HG03342 (cell line): ENCODE data around the gene ADO.

Experiments
- ATAC-seq: cut with Tn5 transposase; IDR thresholded peaks from one replicate; pipeline ENCODE4 v1.9.1; 2021; ENCODE audit warnings: mild to moderate bottlenecking, moderate library complexity; ENCODE audit not compliant: unreplicated experiment

Gene ADO

DNA sequence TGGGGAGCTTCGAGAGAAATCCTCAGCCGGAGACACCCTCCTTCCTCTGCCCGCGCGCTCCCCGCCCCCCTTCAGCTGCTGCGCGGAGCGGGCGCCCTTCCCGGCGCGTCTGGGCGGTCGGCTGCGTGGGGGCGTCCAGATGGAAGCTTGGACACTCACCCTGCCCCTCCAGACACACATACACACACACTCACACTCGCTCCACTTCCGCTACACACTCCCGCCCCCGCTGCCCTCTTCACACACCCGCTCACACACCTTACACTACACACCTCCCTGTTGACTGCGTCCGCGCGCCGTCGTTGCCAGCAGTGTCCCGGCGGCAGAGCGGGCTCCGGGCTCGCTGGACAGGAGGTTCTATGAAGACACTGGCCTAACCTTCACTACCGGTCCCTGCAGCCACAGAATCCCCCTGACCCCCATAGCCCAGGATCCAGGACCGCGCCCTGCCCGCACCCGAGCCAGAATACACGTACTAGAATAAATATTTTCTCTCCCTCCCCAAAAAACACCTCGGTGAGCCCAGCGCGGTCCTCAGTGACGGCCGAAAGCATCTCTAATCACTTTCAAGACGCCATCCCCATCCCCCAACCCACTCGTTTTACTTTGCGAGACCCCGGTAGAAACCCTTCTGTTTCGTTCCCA is 12.7 kb downstream of the ADO start:
- ATAC-seq: peak; percentile 19

- peak; percentile 35 for ATAC-seq
Measured at GRCh38 chr10:62817766-62818425, 13.4 kb downstream of the ADO start.

- no peak for ATAC-seq
Measured at GRCh38 chr10:62818426-62819011, 14.0 kb downstream of the ADO start.

GRCh38 chr10:62819141-62819920 is 14.8 kb downstream of the ADO start:
- ATAC-seq: no peak

DNA sequence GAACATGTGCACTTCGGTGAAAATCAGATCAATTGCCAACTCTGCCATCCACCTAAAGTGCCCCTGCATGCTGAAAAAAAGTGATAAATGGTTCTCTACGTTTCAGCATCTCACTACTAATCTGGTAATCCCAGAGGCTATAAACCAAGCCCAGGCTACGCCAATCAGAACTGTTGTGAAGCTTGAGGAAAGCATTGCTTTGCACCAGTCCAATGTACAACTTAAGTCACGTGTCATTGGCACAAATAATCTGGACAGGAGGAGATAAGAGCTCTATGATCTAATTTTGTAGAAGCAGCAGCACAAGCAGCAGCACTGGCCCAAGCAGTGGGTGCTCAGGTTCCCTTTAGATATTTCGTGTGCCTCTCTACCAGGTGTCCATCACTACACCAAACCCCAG is 16.1 kb downstream of the ADO start:
- no peak for ATAC-seq

DNA sequence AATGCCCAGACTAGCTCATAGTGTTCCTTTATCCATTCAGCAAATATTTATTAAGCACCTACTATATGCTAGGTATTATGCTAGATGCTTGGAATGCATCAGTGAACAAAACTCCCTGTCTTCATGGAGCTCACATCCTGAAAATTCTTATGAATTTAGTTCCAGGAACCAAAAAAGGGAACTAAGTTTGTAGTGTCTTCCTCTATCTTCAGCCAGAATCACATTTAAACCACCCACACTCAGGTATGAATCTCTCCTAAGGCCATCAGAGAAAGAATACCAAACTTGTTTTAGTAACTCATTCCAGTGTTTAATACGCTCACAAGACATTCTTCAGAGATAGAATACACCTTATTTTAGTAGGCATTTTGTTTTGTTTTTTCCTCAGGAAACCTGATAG is 21.8 kb downstream of the ADO start:
- ATAC-seq: no peak

DNA sequence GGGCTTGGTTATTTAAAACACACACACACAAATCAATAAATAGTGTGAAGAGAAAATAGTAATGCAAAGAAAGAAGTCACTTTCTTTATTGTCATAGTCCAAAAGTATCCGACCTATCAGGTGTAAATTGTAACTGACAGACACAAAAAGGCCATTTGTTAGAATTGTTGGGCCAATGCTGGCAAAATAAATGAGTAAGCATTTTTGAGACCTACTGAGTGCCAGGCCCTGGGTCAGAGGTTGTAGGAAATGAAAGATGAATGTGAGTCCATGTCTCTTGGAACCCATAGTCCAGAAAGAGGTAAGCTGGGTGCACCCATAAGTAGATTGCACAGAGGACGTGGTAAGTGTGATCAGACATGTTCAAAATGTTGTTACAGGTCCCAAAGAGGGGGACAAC is 25.1 kb downstream of the ADO start:
- ATAC-seq: no peak

DNA sequence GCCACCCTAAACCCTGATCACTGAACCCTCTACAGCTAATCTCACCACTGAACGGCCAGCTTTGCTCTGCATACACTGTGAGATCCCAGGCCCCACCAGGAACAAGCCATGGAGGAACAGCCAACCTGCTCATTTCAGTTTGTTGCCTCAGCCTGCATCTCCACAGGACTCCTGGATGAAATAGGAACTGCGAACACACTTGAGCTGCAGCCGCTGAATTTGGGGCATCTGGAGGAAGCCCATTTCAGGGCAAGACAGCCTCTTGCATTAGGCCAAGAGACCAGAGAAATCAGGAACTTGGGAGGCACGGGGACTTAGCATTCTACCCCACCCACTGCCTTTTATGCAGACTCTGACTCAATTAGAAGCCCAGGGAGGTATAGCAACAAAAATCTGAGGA is 26.2 kb downstream of the ADO start:
- ATAC-seq: no peak

DNA sequence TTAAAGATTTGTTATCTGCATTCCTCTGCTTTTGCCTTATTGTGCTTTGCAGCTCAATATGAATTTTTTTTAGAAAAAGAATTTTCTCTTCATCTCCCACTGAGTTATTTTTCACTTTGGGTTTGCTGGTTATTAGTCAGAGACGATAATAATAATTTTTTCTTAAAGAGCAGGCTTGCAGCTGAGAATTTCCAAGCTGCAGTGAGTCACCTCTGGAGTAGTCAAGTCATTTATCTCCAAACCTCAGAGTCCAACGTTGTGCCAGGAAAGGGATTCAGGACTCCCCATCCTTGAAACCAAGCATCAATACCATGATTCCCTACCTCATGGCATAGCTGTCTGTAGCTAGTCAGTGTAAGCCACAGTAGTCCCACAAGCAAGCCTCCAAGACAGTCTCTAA is 26.8 kb downstream of the ADO start:
- ATAC-seq: no peak

GRCh38 chr10:62839590-62839989 is 35.1 kb downstream of the ADO start:
- ATAC-seq: no peak

- peak; percentile 51 for ATAC-seq
Measured at GRCh38 chr10:62842983-62843382, 38.5 kb downstream of the ADO start.

GRCh38 chr10:62843600-62843999 is 39.1 kb downstream of the ADO start:
- no peak for ATAC-seq

- ATAC-seq: no peak
Measured at GRCh38 chr10:62844280-62845011, 39.9 kb downstream of the ADO start.

DNA sequence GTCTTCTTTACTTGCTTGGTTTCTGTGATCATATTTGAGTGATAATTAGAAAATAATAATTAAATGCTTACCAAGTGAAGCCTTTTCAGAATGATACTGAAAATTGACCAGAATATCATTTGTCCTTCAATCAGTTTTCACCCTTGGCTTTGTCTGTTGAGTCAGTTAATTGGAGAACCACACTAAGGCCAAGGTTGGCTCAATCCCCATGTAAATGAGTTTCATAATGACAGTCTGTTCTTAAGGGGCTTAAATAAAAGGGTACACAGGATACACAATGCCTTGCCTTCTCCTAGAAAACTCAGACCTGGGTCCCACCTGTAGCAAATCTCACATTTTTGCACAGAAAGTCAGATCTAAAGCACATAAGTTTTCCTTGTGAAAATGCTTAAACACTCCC is 42.9 kb downstream of the ADO start:
- no peak for ATAC-seq

GRCh38 chr10:62850646-62851045 is 46.1 kb downstream of the ADO start:
- no peak for ATAC-seq

GRCh38 chr10:62851442-62851841 is 46.9 kb downstream of the ADO start:
- no peak for ATAC-seq

DNA sequence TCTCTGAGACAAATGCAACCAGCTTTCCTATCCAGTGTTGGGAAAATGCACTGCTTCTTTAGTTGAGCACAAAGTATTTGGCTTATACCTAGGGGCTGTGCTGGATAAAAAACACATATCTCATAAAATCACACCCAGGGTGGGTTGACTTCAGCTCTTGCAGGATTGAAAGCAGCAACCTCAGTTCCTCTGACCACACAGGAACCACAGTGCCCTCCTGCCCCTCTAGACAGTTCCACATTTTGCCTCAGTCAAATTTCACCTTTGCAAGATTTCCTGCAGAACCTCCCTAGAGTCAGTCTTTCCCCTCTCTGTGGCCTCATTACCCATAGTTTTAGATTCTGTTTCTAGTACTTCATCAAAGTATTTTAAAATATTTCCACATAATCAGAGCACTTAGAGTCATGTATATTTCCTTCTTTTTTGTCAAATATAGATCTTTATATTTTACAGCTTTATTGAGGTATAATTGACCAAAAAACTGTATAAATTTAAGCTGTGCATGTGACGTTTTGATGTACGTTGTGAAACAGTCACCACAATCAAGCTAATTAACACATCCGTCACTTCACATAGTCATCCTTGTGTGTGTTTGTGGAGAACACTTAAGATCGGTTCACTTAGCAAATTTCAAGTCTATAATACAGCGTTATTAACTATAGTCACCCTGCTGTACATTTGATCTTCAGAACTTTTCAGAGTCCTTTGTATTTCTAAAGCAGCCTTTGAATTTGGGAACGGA is 48.6 kb downstream of the ADO start:
- peak; percentile 48 for ATAC-seq

DNA sequence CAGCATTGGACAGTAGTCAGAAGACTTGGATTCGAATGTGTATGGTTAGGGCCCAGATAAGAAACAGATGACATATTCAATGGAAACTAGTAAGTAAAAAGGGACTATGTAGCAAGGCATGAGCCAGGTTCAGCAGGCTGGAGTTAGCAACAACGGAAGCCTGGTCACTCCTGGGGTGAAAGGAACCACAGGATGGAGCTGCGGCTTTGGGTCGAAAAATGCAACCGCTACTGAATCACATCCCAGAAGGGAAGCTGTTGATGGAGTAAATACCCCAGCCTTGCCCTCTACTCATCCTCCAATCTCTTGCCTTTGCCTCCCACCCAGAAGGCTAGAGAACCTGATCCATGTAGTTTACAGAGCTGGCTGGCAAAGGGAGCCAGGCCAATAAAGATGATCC is 49.2 kb downstream of the ADO start:
- ATAC-seq: no peak

DNA sequence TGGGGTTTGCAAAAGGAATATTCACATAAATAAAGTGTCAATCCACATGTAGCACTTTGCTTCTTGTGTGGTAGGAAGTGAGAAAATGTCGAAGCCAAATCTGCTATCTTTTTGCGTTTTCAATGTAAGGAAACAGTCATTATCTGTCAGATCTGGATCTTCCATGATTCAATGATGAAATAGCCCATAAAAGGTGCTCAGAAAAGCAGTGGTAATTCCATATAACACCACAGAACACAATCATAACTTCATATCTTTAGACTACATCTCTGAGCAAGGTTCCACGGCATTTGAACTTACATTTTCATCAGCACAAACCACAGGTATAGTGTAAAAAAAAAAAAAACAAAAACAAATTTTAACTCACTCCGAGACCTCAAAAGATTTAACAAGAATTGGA is 51.5 kb downstream of the ADO start:
- ATAC-seq: no peak
